OCI-LY3 (cell line): ENCODE measurements around the gene JARID2.

Experiments
- H2AFZ ChIP-seq: fragments of 200-600, 300-600 bp; shearing (Covaris generic); 2 replicates; pipeline ENCODE4 v1.6.0; 2014; ENCODE audit warnings: antibody characterized with exemption, low read depth, low read length
- H3K27ac ChIP-seq: fragments of 200-600, 300-600 bp; sonication (generic); 2 replicates; pipeline ENCODE4 v1.5.1; 2014; ENCODE audit warnings: mild to moderate bottlenecking, low read length, moderate library complexity, mixed read lengths
- H3K27me3 ChIP-seq: fragments of 200-600, 300-600 bp; sonication (generic); 2 replicates; pipeline ENCODE4 v1.6.1; 2014; ENCODE audit warnings: low read depth, low read length, mixed read lengths
- H3K36me3 ChIP-seq: fragments of 200-600, 300-600 bp; sonication (generic); replicated peaks from 2 replicates; pipeline ENCODE3; 2014; ENCODE audit warnings: low read depth, low read length, mixed read lengths
- H3K4me1 ChIP-seq: fragments of 300-600, 200-600 bp; sonication (generic); 2 replicates; pipeline ENCODE4 v1.6.1; 2014; ENCODE audit warnings: low read length, mixed read lengths
- H3K4me2 ChIP-seq: fragments of 200-600, 300-600 bp; sonication (generic); 2 replicates; pipeline ENCODE4 v1.6.1; 2014; ENCODE audit warnings: low read length, mixed read lengths
- H3K4me3 ChIP-seq: fragments of 300-600, 200-600 bp; sonication (generic); 2 replicates; pipeline ENCODE4 v1.5.1; 2014; ENCODE audit warnings: antibody characterized with exemption, mild to moderate bottlenecking, low read length, moderate library complexity
- H3K79me2 ChIP-seq: fragments of 300-600, 200-600 bp; shearing (Covaris generic); 2 replicates; pipeline ENCODE4 v1.6.1; 2014; ENCODE audit warnings: mild to moderate bottlenecking, low read length, mixed read lengths
- H3K9ac ChIP-seq: fragments of 300-600, 200-600 bp; shearing (Covaris generic); 2 replicates; pipeline ENCODE4 v1.6.0; 2014; ENCODE audit warnings: mild to moderate bottlenecking, low read length, moderate library complexity
- H3K9me3 ChIP-seq: fragments of 200-600, 300-600 bp; shearing (Covaris generic); 2 replicates; pipeline ENCODE4 v1.6.1; 2014; ENCODE audit warnings: low read length, mixed read lengths; ENCODE audit not compliant: insufficient read depth
- H4K20me1 ChIP-seq: fragments of 200-600, 300-600 bp; sonication (generic); 2 replicates; pipeline ENCODE4 v1.6.1; 2016; ENCODE audit warnings: low read length, mixed read lengths; ENCODE audit not compliant: insufficient read depth
- EZH2phosphoT487 ChIP-seq: fragments of 200-600 bp; shearing (Covaris generic); IDR thresholded peaks from 2 replicates; pipeline ENCODE4 v1.6.1; 2018; ENCODE audit warnings: antibody characterized with exemption, mixed run types, low read depth
- TF ChIP-seq, protein P1 (sequence below): fragments of 200-600, 300-600 bp; sonication (generic); IDR thresholded peaks from 2 replicates; pipeline ENCODE4 v1.5.1; 2014; ENCODE audit warnings: antibody characterized with exemption, low read length, low read depth

JARID2 gene

DNA sequence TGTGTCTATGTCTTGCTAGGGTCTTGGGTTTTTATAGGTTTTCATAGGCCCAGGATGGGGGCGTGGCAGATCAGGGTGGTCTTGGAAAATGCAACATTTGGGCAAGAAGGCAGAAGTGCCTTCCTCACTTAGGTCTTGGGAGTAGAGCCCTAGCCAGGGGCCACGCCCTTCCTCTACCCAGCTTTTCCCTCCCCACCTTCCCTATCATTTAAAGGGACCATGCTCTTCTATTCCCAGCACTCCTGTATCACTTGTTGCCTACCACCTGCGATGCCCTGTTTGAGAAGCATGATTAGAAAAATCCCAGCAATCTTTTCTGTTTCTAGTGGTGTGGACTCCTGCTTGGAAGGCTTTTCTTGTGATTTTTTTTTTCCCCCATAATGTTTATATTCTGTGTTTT is 190.6 kb downstream of the JARID2 start:
- Histone ChIP-seq H3K9ac (no peak overlapping the region), H3K4me3 (no peak overlapping the region), H3K9me3 (no peaks in the 10 kb centered on the region), H3K27ac (no peak overlapping the region), H4K20me1 (peaks cover 53% of the 10 kb centered on the region), H3K4me1 (peaks cover 15% of the 10 kb centered on the region), H3K79me2 (peaks cover 78% of the 10 kb centered on the region), H3K4me2 (no peak overlapping the region), H3K36me3 (peaks cover 10% of the 10 kb centered on the region), H3K27me3 (no peaks in the 10 kb centered on the region), H2AFZ (no peak overlapping the region)
- no peak for TF ChIP-seq EZH2phosphoT487
- TF ChIP-seq, protein P1, sequence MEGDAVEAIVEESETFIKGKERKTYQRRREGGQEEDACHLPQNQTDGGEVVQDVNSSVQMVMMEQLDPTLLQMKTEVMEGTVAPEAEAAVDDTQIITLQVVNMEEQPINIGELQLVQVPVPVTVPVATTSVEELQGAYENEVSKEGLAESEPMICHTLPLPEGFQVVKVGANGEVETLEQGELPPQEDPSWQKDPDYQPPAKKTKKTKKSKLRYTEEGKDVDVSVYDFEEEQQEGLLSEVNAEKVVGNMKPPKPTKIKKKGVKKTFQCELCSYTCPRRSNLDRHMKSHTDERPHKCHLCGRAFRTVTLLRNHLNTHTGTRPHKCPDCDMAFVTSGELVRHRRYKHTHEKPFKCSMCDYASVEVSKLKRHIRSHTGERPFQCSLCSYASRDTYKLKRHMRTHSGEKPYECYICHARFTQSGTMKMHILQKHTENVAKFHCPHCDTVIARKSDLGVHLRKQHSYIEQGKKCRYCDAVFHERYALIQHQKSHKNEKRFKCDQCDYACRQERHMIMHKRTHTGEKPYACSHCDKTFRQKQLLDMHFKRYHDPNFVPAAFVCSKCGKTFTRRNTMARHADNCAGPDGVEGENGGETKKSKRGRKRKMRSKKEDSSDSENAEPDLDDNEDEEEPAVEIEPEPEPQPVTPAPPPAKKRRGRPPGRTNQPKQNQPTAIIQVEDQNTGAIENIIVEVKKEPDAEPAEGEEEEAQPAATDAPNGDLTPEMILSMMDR = no peak

DNA sequence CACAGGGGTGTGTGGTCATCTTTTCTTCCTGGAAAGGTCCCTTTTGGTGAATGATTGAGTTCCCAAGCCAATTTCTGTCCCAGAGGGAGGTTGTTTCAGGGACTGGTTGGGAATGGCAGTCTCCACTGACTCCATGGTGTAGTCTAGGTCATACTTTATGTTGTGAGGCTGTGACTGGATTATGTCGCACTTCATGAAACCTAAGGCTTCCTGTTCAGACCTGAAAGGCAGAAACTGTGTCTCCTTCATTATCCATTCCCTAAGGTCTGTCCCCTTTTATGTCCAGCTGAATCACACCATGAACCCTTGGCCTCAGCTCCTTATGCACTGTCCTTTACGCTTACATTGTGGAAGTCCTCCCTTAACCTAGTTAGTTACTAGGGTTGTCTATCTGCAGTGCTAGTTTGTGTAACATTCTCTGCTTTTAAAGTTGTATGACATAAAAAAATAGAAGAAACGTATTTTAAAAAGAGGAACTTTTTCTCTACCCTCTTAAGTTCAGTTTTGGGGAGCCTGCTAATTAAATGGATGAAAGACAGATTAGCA is 191.3 kb downstream of the JARID2 start:
- Histone ChIP-seq H3K4me1 (peaks cover 15% of the 10 kb centered on the region), H3K27ac (no peak overlapping the region)

DNA sequence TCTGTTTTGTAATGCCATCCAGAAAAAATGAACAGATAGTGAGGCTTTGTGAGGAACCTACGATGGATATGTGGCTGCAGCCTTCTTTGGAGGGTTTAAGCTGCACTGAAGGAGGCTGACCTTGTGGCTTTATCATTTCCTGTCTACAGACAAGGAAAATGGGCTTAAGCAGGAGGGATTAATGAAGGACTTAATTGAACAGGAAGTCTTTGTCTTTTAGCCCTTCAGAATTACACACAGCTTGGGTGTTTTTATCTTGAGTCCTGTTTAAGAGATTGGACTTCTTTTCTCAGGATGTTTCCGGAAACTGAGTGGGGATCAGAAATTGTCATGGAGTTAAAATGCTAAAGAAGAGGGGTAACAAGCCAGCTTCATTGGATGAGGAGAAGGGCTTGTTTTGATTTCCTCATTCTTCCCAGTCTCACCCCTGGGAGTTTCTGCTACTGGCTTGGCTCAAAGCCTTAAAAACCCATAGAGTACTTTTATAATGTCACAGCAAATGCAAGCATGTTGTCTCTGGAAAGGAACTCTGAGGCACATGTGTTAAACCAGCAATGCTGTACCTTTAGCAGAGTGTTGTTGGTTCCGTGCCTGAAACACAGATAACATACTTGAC is 193.6 kb downstream of the JARID2 start:
- Histone ChIP-seq H3K4me2 (no peak overlapping the region), H3K36me3 (peaks cover 5% of the 10 kb centered on the region), H3K79me2 (peaks cover 66% of the 10 kb centered on the region), H4K20me1 (peaks cover 61% of the 10 kb centered on the region), H3K9ac (no peak overlapping the region), H3K4me3 (no peak overlapping the region), H3K27ac (no peak overlapping the region), H3K9me3 (no peaks in the 10 kb centered on the region), H3K4me1 (peaks cover 10% of the 10 kb centered on the region), H2AFZ (no peak overlapping the region), H3K27me3 (no peaks in the 10 kb centered on the region)
- TF ChIP-seq EZH2phosphoT487 = no peak
- TF ChIP-seq, protein P1 = no peak

More for the DNA sequence above, 191.3 kb downstream of the JARID2 start:
- H2AFZ ChIP-seq = no peak overlapping the region
- peaks cover 10% of the 10 kb centered on the region for H3K36me3 ChIP-seq
- no peaks in the 10 kb centered on the region for H3K27me3 ChIP-seq
- peaks cover 57% of the 10 kb centered on the region for H4K20me1 ChIP-seq
- H3K9me3 ChIP-seq = no peaks in the 10 kb centered on the region
- H3K79me2 ChIP-seq = peaks cover 75% of the 10 kb centered on the region
- no peak overlapping the region for H3K4me2 ChIP-seq
- H3K4me3 ChIP-seq = no peak overlapping the region
- H3K9ac ChIP-seq = no peak overlapping the region
- TF ChIP-seq, protein P1 = no peak
- TF ChIP-seq EZH2phosphoT487 = no peak

DNA sequence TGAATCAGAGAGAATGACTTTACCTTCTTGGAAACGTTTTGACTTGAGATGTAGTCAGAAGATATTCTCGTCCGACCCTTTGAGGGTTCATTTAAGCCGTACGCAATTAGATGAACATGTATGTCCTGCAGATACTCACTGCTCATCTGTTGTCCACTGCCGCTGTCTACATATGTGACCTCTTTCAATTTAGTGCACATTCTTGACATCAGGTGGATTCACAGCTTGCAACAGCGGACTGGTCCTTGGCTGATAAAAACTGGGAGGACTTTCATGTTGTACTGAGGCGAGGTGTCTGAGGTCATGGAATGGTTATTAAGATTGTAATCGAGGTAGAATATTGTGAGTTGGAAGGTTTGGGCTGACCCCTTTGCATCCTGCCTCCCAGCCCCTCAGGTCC is 194.2 kb downstream of the JARID2 start:
- no peaks in the 10 kb centered on the region for H3K27me3 ChIP-seq
- no peak overlapping the region for H3K9ac ChIP-seq
- H3K4me2 ChIP-seq = no peak overlapping the region
- no peak overlapping the region for H3K27ac ChIP-seq
- no peak overlapping the region for H3K4me3 ChIP-seq
- TF ChIP-seq, protein P1 = no peak
- no peak for TF ChIP-seq EZH2phosphoT487
- H3K36me3 ChIP-seq = peaks cover 1% of the 10 kb centered on the region
- no peak overlapping the region for H2AFZ ChIP-seq
- peaks cover 61% of the 10 kb centered on the region for H4K20me1 ChIP-seq
- peaks cover 64% of the 10 kb centered on the region for H3K79me2 ChIP-seq
- H3K9me3 ChIP-seq = no peaks in the 10 kb centered on the region
- peaks cover 5% of the 10 kb centered on the region for H3K4me1 ChIP-seq
